NCI-H1694 (cell line): ENCODE results near the gene SPDYE4.

Source experiments
- DNase-seq: peaks from one replicate; lab custom pipeline; 2025; lab: John Stamatoyannopoulos, UW

Gene SPDYE4

GRCh38 chr17:8741366-8741765 lies 17.0 kb downstream of the SPDYE4 start:
- DNase-seq = no peak

- no peak for DNase-seq
Measured at GRCh38 chr17:8740486-8740885, 17.9 kb downstream of the SPDYE4 start.

GRCh38 chr17:8739097-8739496 lies 19.2 kb downstream of the SPDYE4 start:
- no peak for DNase-seq

GRCh38 chr17:8736796-8737195 lies 21.6 kb downstream of the SPDYE4 start:
- no peak for DNase-seq

- DNase-seq = no peak
Measured at GRCh38 chr17:8736362-8736761, 22.0 kb downstream of the SPDYE4 start.

GRCh38 chr17:8735336-8735939 lies 22.9 kb downstream of the SPDYE4 start:
- no peak for DNase-seq

GRCh38 chr17:8734876-8735275 lies 23.5 kb downstream of the SPDYE4 start:
- DNase-seq = no peak

GRCh38 chr17:8732406-8733085 lies 25.8 kb downstream of the SPDYE4 start:
- DNase-seq = no peak

- no peak for DNase-seq
Measured at GRCh38 chr17:8729860-8730259, 28.5 kb downstream of the SPDYE4 start.

GRCh38 chr17:8729421-8729820 lies 28.9 kb downstream of the SPDYE4 start:
- DNase-seq = no peak

GRCh38 chr17:8728971-8729370 lies 29.4 kb downstream of the SPDYE4 start:
- DNase-seq = no peak

GRCh38 chr17:8728251-8728938 lies 30.0 kb downstream of the SPDYE4 start:
- no peak for DNase-seq

- no peak for DNase-seq
Measured at GRCh38 chr17:8726941-8727555, 31.3 kb downstream of the SPDYE4 start.

GRCh38 chr17:8725881-8726876 lies 32.2 kb downstream of the SPDYE4 start:
- DNase-seq = no peak

- DNase-seq = no peak
Measured at GRCh38 chr17:8724451-8724850, 33.9 kb downstream of the SPDYE4 start.

- no peak for DNase-seq
Measured at GRCh38 chr17:8720596-8720995, 37.8 kb downstream of the SPDYE4 start.

- DNase-seq = no peak
Measured at GRCh38 chr17:8719291-8720246, 38.8 kb downstream of the SPDYE4 start.

- no peak for DNase-seq
Measured at GRCh38 chr17:8718001-8718563, 40.3 kb downstream of the SPDYE4 start.

- no peak for DNase-seq
Measured at GRCh38 chr17:8713878-8714277, 44.5 kb downstream of the SPDYE4 start.

GRCh38 chr17:8713315-8713714 lies 45.0 kb downstream of the SPDYE4 start:
- no peak for DNase-seq
